Measurements from ENCODE around the gene NTM. TPM values are rescaled to one million over a fixed set of nuclear protein-coding genes. Genes with fewer than 3 reads are reported as not detected.

Gene NTM
- total RNA-seq, 4 donors from 2014 or later = 0.40 to 3.1 (median 2.1) TPM; not detected in 1

DNA sequence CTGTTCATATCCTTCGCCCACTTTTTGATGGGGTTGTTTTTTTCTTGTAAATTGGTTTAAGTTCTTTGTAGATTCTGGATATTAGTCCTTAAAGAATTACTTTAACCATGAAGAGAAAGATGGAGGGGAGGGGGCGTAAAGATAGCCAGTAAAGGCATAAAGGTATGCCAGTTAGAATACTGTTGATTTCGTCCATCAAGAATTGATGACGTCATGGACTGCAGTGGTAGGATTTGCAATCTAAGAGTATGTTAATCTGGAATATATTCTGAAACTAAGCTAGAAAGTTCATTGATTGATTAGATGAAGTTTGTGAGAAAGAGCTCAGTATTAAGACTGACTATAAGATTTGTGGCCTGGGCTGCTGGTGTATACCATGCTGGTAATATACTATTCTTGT is 856.1 kb downstream of the NTM start:
- no peak for DNase-seq
- Histone ChIP-seq H3K4me3 (no peak overlapping the region), H3K27me3 (no peaks in the 10 kb centered on the region), H3K9me3 (no peaks in the 10 kb centered on the region), H3K36me3 (no peaks in the 10 kb centered on the region), H3K27ac (no peak overlapping the region), H3K4me1 (no peaks in the 10 kb centered on the region)
- TF ChIP-seq, protein P1, sequence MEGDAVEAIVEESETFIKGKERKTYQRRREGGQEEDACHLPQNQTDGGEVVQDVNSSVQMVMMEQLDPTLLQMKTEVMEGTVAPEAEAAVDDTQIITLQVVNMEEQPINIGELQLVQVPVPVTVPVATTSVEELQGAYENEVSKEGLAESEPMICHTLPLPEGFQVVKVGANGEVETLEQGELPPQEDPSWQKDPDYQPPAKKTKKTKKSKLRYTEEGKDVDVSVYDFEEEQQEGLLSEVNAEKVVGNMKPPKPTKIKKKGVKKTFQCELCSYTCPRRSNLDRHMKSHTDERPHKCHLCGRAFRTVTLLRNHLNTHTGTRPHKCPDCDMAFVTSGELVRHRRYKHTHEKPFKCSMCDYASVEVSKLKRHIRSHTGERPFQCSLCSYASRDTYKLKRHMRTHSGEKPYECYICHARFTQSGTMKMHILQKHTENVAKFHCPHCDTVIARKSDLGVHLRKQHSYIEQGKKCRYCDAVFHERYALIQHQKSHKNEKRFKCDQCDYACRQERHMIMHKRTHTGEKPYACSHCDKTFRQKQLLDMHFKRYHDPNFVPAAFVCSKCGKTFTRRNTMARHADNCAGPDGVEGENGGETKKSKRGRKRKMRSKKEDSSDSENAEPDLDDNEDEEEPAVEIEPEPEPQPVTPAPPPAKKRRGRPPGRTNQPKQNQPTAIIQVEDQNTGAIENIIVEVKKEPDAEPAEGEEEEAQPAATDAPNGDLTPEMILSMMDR (IDR thresholded peaks at IDR 0.05) = no peak
- TF ChIP-seq POLR2AphosphoS5 (IDR thresholded peaks at IDR 0.05) (no peak), EP300 (IDR thresholded peaks at IDR 0.05; ENCODE audit: low read depth) (no peak), POLR2A (IDR thresholded peaks at IDR 0.05) (no peak)
- 87 to 100% methylated on average over 1 to 4 of the region's 4 CpGs for WGBS, 2 donors (ENCODE audit: low coverage in 1 of 2)
- in situ Hi-C loops (cut with MboI; ENCODE audit: low pct_ligation_motif_present in 1 of 4, low pct_unique_long_range_greater_than_20kb in 1 of 4, low sequenced_read_pairs in 3 of 4) = no loop called here
- intact Hi-C loops (cut with DNase I; ENCODE audit: low total_unique reads) = no loop called here

- in situ Hi-C loops (cut with MboI; ENCODE audit: low pct_ligation_motif_present in 1 of 4, low pct_unique_long_range_greater_than_20kb in 1 of 4, low sequenced_read_pairs in 3 of 4) (no loop called here), intact Hi-C loops (cut with DNase I; ENCODE audit: low total_unique reads) (no loop called here)
- no peak for DNase-seq
- H3K9me3 ChIP-seq = no peaks in the 10 kb centered on the region
- H3K4me1 ChIP-seq = no peaks in the 10 kb centered on the region
- H3K27ac ChIP-seq = no peak overlapping the region
- no peak overlapping the region for H3K4me3 ChIP-seq
- no peaks in the 10 kb centered on the region for H3K36me3 ChIP-seq
- TF ChIP-seq POLR2A (IDR thresholded peaks at IDR 0.05) (no peak), POLR2AphosphoS5 (IDR thresholded peaks at IDR 0.05) (no peak), EP300 (IDR thresholded peaks at IDR 0.05; ENCODE audit: low read depth) (no peak)
- TF ChIP-seq, protein P1 (IDR thresholded peaks at IDR 0.05) = no peak
- H3K27me3 ChIP-seq = no peaks in the 10 kb centered on the region
- WGBS, 2 donors (ENCODE audit: low coverage in 1 of 2) = 81 to 83% methylated on average over 8 to 11 of the region's 11 CpGs
These were observed 858.4 kb downstream of the NTM start for GRCh38 chr11:132228746-132229325.

GRCh38 chr11:132231656-132232347 is 861.4 kb downstream of the NTM start:
- 62 to 69% methylated on average over 8 to 13 of the region's 13 CpGs for WGBS, 2 donors (ENCODE audit: low coverage in 1 of 2)
- Histone ChIP-seq H3K9me3 (no peaks in the 10 kb centered on the region), H3K27ac (no peak overlapping the region), H3K4me3 (no peak overlapping the region), H3K36me3 (no peaks in the 10 kb centered on the region), H3K27me3 (no peaks in the 10 kb centered on the region), H3K4me1 (no peaks in the 10 kb centered on the region)
- peak in 1 of 3 donors; percentile 47 for TF ChIP-seq POLR2AphosphoS5 (IDR thresholded peaks at IDR 0.05)
- TF ChIP-seq POLR2A (IDR thresholded peaks at IDR 0.05) = no peak
- in situ Hi-C loops (cut with MboI; ENCODE audit: low pct_ligation_motif_present in 1 of 4, low pct_unique_long_range_greater_than_20kb in 1 of 4, low sequenced_read_pairs in 3 of 4) (no loop called here), intact Hi-C loops (cut with DNase I; ENCODE audit: low total_unique reads) (no loop called here)
- no peak for DNase-seq

GRCh38 chr11:132234878-132235277 is 864.5 kb downstream of the NTM start:
- in situ Hi-C loops (cut with MboI; ENCODE audit: low pct_ligation_motif_present in 1 of 4, low pct_unique_long_range_greater_than_20kb in 1 of 4, low sequenced_read_pairs in 3 of 4) = no loop called here
- no peak overlapping the region for H3K4me3 ChIP-seq
- no peaks in the 10 kb centered on the region for H3K4me1 ChIP-seq
- H3K27ac ChIP-seq = no peak overlapping the region
- H3K9me3 ChIP-seq = no peaks in the 10 kb centered on the region
- no peaks in the 10 kb centered on the region for H3K36me3 ChIP-seq
- DNase-seq = no peak
- TF ChIP-seq EP300 (IDR thresholded peaks at IDR 0.05; ENCODE audit: low read depth) = no peak
- TF ChIP-seq POLR2A (IDR thresholded peaks at IDR 0.05) = no peak
- TF ChIP-seq POLR2AphosphoS5 (IDR thresholded peaks at IDR 0.05) = no peak
- TF ChIP-seq, protein P1 (IDR thresholded peaks at IDR 0.05) = no peak
- intact Hi-C loops (cut with DNase I; ENCODE audit: low total_unique reads) = no loop called here
- WGBS, 2 donors (ENCODE audit: low coverage in 1 of 2) = 72 to 74% methylated on average over 2 to 4 of the region's 4 CpGs
- no peaks in the 10 kb centered on the region for H3K27me3 ChIP-seq

Data from transverse colon (tissue), 4 donors.